IPS-18c (cell line): ENCODE results near the gene ALG12.

Experiments
- H3K4me3 ChIP-seq: 2 replicates; pipeline ENCODE4 v1.7.0; 2013; ENCODE audit warnings: low read depth, mild to moderate bottlenecking, low read length, moderate library complexity; ENCODE audit not compliant: insufficient read depth
- H3K9me3 ChIP-seq: one replicate; pipeline ENCODE4 v1.6.1; 2013; ENCODE audit warnings: mild to moderate bottlenecking, low read length, moderate library complexity; ENCODE audit not compliant: control insufficient read depth, insufficient read depth

ALG12 gene

DNA sequence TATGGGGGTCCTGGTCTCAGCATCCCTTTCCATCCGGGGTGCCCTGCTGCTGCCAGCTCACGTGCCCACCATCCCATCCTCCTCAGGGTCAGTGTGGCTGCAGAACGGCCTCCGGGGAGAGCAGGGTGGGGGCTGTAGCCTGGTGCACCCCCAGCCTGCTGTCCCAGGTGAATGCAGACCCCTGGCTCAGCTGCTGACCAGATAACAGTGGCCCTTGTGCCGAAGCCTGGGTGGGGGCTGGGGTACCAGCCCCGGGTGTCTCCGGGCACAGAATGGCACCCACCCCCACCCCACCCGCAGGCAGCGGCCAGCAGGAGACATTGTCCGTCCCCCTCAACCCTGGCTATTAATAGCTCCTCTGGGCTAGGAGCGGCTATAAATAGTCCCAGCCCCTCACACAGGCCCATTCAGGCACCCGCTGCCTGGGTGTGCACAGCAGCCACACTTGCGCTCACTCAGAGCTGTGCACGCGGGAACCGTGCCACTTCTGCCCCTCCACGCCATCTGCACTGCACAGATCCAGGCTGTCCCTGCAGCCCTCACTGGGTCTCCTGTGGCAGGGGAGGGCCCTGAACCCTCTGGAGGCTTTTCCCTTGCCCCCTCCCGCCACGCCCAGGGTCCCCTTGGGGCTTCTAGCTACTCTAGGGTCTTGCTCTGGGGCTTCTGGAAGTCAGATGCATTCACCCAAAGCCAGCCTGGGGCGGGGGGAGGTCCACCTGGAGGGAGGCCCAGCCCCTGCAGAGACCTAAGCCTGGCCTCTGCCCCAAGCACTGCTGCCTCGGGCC lies 18.9 kb upstream of the ALG12 start:
- Histone ChIP-seq H3K9me3 (no peaks in the 10 kb centered on the region), H3K4me3 (no peak overlapping the region)

DNA sequence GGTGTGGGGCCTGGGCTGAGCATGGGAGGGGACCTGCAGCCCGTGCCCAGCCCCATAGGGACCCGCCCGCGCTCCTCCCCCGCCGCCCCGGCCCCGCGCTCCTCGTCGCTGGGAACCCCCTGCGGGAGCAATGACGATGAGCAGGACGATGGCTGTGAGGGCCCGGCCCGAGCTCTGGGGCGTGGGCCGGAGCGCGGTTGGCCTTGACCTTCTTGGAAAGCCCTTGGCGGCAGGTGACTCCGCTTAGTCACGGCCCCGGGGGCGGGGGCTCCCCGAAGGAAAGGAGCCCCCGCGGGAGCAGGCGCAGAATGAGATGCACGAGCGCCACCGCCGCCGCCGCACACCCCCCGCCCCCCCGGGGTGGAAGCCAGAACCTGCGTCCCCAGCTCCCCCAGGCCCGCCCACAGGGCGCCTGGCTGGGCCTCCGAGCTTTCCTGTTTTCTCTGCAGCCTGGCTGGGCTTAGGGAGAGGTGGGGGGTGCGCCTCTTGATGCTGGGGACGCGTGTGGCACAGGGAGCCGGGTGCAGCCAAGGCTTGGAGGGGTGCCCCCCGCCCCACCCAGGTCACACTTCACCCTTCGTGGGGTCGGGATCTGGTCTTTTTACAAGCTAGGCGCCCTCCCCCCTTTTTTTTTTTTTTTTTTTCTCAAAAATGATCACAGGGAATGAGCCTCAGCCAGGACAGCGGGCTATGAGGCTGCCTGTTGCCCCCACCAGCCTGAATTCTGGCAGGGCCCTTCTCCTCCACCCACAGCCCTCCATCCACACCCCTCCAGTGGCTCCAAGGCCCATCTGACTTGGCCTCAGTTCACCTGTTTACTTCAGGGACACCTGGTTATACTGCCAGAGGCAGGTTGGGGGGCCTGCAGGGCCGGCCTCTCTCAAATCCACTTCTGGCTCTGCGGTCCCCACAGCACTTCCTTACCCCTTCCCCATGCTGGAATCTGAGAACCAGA lies 18.1 kb upstream of the ALG12 start:
- H3K4me3 ChIP-seq, result peak overlapping the region; percentile 44
- no peaks in the 10 kb centered on the region for H3K9me3 ChIP-seq

DNA sequence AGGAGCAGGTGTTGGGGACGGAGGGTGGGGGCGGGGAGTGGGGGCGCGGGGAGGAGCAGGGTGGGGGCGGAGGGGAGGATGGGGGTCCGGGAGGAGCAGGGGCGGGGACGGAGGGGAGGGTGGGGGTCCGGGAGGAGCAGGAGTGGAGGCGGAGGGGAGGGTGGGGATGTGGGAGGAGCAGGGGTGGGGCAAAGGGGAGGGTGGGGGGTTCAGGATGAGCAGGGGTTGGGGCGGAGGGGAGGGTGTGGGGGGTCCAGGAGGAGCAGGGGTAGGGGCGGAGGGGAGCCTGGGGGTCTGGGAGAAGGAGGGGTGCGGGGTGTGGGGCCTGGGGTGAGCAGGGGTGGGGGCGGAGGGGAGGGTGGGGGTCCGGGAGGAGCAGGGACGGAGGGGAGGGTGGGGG lies 17.3 kb upstream of the ALG12 start:
- Histone ChIP-seq H3K4me3 (no peak overlapping the region), H3K9me3 (no peaks in the 10 kb centered on the region)

DNA sequence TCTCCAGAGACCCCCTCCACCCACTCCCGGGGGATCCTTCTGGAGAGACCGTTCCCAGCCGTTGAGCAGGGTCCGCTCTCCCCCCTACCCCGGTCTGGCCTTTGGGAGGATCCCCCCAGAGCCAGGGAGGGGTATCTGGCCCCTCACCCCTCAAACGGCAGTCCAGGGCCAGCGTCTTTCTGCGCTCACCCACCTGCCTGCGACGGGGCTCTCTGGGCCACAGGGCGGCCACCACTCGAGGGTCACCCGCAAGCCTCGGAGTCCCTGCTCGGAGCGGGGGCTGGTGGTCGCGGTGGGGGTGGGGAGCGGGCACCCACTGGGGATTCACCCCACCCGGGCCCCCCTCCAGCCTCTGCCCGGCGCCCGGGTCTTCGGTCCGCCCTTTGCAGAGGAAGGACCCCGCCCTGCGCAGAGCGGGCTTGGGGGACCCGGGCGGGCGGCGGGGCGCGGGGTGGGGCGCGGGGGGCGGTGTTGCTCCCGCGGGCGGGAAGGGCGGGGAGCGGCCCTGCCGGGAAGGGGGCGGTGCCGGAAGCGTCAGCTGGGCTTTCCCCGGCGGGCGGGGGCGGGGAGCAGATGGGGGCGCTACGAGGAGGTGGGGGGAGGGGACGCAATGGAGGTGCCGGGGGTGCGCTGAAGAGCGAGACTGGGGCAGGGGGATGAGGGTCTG lies 16.8 kb upstream of the ALG12 start:
- Histone ChIP-seq H3K4me3 (peak overlapping the region; percentile 28; the same call in 1 of the 2 replicates), H3K9me3 (no peaks in the 10 kb centered on the region)

DNA sequence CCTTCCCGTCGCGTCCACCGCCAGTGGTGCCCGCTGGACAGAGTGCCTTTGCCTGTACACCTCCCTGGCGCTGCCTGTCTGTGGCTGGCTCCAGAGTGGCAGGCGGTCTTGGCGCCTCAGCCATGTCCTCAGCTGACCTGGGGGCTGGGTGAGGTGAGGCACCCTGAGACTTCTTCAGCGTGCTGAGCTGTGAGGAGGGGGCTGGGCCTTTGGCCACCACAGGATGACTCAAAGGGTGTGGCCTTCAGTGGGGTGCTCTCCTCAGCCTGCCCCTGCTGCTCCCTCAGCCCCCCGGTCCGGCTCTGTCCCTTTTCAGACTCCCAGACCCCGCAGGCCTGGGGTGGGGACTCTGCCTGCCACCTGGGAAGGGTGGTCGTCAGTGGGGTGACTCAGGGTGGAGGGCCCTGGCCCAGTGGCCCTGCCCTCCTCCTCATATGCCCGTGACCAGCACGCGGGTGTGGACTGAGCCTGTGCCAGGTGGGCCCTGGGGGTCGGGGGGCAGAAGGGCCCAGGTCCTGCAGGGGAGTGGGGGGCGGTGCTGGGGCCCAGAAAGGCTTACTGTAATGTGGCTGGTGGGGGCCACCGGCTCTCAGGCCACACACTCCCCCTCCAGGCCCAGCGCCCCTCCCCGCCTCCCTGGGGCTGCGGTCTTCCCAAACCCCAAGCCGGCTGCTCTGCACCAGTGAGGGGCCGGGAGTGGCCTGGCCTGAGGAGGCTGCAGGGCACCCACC lies 16.1 kb upstream of the ALG12 start:
- H3K4me3 ChIP-seq, result peak overlapping the region; percentile 28; the same call in 1 of the 2 replicates
- no peaks in the 10 kb centered on the region for H3K9me3 ChIP-seq

DNA sequence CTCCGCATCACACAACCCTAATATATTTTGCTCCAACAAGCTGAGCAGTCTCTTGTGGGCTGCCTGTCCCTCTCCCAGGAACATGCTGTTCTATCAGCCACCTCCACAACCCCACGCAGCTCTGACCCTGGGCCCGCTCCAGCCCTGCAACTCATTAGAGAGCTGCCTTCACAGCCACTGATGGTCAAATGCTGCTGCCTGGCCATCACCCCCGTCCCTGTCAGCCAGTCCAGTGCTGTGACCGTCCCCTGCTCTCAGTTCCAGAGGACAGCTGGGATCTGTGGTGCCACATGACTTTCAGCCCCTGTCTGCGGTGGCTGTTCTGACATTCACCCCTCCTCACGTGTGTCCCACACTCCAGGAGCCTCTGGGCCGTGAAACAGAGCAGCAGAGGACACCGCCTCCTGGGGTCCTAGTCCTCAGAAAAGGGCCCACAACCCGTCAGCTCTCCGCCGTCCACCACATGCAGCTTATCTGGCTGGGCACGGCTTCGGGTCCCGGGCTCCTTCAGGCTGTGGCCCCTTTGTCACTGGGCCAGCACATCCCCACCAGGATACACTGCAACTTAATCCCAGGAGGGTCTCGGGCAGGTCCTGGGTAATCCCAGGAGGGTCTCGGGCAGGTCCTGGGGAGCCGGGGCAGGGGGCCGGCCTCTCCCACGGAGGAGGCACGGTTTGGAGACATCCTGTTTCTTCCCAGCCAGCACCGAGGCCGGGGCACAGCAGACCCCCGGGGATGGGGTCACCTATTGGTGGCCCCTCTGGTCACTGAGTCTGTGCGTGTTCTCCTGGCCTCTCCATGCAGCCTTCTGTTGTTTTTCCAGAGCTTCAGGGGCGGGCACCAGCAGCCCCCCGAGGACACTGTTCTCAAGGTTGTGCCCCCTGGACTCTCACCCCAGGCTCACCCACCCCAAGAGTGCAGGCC lies 15.3 kb upstream of the ALG12 start:
- Histone ChIP-seq H3K4me3 (no peak overlapping the region), H3K9me3 (no peaks in the 10 kb centered on the region)

DNA sequence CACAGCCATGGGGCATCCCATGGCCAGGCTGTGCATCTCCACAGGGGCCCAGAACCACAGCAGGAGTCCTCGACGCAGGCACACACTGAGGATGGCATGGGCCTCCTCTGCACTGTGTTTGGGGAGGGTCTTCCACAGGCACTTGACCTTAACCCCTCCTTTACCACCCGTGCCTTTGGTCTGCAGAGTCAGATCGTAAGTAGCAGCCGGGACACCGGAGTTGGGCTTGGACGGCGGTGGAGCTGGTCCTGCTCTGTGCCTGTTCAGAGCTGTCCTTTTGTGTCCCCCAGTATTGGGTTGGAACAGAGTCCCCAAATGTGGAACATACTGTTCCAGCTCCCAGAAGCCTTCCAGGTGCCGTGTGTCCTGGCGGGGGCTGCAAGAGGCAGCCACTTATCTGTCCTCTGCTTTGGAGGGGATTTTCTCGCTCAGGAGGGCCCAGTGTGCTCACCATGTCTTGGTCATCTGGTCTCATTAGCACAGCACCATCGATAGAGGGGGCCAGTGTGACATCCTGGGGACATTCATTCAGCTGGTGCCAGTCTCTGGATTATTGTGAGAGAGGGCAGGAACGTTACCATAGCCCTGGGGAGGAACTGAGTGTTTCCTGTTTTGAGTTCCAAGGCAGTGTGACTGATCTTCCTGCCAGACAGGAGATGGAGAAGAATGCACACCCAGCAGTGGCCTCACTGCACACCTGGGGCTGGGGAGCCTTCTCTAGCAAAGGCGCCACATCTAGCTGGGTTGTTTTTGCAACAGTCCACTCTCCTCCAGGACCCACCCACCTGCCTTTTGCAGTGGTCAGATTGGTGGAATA lies 12.6 kb upstream of the ALG12 start:
- Histone ChIP-seq H3K9me3 (no peaks in the 10 kb centered on the region), H3K4me3 (no peak overlapping the region)

DNA sequence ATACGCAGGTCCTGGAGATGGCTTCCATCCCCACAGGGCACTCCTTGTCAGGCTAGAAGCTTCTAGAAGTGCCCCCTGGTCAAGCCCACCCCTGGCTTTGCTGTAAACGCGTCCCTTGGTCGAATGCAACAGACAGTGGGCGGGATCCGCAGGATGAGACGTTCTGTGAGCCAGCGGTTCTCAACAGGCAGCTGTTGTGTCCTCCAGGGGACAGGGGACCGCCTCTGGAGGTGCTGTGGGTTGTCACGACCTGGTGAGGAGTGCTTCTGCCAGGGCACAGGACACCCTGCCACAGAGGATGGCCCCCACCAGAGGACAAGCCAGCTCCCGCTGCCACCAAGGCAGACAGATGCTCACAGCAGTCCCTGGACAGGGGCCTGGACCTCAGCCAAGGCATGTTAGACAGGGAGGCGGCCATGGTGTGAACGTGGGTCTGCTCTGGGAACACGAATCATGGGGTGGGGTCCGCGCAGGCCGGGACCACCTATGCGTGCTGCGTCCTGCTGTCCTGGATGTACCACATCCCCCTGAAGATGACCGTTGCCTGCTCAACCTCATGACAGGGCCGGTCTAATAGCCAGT lies 11.8 kb upstream of the ALG12 start:
- H3K4me3 ChIP-seq, result no peak overlapping the region
- H3K9me3 ChIP-seq, result no peaks in the 10 kb centered on the region

DNA sequence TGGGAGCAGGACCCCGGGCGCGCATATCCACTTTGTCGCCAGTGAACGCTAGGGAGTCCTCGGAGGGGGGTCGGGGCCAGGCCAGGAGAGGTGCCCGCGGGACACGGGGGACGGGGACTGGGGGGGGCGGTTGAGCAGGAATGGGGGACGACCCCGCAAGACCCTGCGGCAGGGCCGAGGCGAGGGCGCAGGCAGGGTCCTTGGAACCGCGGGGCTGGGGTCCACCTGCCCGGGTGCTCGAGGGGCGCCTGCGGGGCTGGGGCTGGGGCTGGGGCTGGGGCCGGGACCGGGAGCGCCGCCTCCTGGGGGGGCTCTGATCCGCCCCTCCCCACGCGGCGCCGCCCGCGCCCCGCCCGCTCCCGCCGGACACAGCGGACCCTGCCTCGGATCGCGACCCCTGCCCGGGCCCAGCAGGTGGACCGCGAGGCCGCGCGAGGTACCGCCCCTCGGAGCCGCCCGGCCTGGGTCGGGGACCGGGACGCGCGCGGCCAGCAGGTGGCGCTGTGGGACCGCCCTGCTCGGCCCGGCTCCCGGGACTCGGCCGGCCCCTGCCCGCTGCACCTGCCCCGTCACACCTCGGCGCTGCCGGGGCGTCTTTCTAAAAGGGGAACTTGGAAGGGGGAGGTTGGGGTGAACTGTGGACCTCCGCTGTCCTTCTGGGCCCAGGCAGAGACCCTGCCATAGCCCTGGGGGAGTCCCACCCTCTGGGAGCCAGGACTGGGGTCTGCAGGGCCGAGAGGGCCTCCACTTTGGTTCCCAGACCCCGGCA lies 11.2 kb upstream of the ALG12 start:
- Histone ChIP-seq H3K9me3 (no peaks in the 10 kb centered on the region), H3K4me3 (no peak overlapping the region; the same call in 1 of the 2 replicates)

DNA sequence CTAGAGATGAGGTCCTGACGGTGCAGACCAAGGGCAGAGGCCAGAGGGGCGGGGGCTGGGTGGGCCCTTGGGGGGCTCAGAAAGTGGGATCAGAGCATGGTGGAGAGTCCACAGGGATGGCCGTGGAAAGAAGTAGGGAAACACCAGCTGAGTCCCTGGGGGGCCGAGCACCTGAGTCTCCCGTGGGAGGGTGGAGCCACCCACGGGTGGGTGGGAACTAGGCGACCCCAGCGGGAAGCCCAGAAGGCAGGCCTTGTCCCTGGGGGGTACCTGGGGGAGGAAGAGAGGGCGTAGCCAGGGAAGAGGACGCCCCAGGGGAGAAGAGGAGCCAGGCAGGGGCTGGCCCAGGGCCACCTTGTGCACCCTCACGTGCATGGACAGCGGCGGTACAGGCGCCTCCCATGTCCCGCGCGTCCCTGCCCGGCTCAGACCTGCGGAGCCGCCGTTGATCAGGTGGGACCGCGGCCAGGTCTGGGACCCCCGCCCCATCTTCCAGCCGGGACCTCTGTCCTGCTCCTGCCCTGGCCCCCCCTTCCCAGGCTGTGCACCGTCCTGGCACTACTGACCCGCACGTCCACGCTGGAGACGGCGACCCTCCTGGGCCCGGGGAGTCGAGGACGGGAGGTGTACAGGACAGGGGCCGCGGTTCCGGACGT lies 10.4 kb upstream of the ALG12 start:
- Histone ChIP-seq H3K9me3 (no peaks in the 10 kb centered on the region), H3K4me3 (no peak overlapping the region)

DNA sequence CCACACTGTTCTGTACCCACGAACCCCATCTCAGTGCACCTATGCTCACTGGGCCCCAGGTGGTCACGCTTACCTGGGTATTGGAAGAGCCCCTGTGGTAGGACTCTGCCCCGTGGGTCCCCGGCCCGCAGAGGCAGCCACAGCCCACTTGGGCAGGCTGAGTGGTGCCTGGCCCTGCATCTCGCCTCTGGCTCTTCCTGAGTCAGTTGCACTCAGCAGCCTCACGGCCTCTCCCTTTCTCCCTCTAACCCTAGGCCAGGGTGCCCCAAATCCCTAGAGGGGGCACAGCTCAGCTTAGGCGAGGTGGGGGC lies 9.9 kb upstream of the ALG12 start:
- H3K9me3 ChIP-seq, result no peaks in the 10 kb centered on the region
- H3K4me3 ChIP-seq, result no peak overlapping the region

DNA sequence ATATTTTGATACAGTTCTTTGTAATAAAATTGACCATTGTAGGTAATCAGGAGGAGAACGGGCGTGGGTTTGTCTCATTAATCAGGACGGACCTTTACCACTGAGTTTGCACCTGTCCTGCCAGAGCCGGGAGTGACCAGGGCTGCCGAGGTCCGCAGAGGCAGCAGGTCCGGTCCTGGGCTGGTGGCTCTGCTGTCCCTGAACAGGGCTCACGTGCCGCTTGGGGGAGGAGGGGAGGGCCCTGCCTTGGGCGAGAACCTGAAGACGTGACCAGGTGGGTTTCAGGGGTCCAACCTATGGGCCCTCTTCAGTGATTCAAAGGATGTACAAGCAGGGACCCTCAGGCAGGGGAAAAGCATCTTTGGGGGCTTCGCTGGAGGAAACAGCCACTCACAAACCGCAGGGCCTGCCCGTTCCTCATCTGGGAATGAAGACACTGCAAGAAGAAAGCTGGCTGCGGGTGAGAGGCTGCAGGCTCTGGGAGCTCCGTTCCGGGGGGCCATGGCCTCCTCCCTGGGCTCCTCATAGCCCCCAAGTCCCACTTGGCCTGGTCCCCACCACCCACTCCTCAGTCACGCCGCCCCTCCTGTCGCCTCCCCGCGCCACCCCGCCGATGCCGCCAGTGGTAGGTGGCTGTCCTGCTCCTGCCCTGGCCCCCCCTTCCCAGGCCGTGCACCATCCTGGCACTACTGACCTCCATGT lies 9.4 kb upstream of the ALG12 start:
- Histone ChIP-seq H3K4me3 (no peak overlapping the region), H3K9me3 (no peaks in the 10 kb centered on the region)

DNA sequence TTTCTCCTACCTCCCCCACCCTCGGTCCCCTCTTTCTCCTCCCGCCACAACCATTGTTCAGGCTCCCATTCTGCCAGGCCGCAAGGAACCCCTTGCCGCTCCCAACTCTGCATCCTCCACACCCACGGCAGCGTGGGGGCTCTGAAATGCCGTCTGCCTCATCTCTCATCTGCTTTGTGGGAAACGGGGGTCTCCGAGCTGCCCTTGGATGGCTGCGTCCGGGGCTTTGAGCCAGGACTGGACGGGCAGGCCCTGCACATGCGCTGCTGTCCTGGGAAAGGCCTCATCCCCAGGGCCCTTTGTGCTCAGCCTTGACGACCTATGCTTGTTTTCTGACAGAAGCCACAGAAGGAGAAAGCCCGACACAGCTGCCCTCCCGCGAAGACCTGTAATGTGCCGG lies 8.7 kb upstream of the ALG12 start:
- no peaks in the 10 kb centered on the region for H3K9me3 ChIP-seq
- no peak overlapping the region for H3K4me3 ChIP-seq
